Prostate gland (tissue), 2 donors: ENCODE data around the gene GSTM4.

Experiments used
- CTCF ChIP-seq, 4 experiments: fragments of 200-600 bp in 2 of 4; fragments of 450-650 bp in 2 of 4; sonication (generic) in 2 of 4; IDR thresholded peaks; 1 replicate in 3 of 4; 2 replicates in 1 of 4; pipeline ENCODE4 v1.5.1; 2016 to 2019; ENCODE audit warnings: antibody characterized with exemption in 4 of 4, mild to moderate bottlenecking in 2 of 4, moderate library complexity in 2 of 4
- POLR2A ChIP-seq: fragments of 450-650 bp; IDR thresholded peaks from one replicate; pipeline ENCODE4 v1.6.1; 2016; ENCODE audit warnings: antibody characterized with exemption, mild to moderate bottlenecking
- POLR2AphosphoS5 ChIP-seq: sonication (generic); formaldehyde crosslinking; IDR thresholded peaks from one replicate; pipeline ENCODE4 v1.6.1; 2017; ENCODE audit warnings: antibody characterized with exemption

- no peak for TF ChIP-seq CTCF (IDR thresholded peaks at IDR 0.05)
- TF ChIP-seq POLR2AphosphoS5: no peak
- TF ChIP-seq POLR2A: no peak
Observed at GRCh38 chr1:109671067-109671466, 15.2 kb downstream of the GSTM4 start.
